Measurements from ENCODE around the gene CNPY1. TPM values are rescaled to one million over a fixed set of nuclear protein-coding genes. Genes with fewer than 3 reads are reported as not detected.

The CNPY1 gene
- total RNA-seq, 1 experiment from 2014 or later: not detected

DNA sequence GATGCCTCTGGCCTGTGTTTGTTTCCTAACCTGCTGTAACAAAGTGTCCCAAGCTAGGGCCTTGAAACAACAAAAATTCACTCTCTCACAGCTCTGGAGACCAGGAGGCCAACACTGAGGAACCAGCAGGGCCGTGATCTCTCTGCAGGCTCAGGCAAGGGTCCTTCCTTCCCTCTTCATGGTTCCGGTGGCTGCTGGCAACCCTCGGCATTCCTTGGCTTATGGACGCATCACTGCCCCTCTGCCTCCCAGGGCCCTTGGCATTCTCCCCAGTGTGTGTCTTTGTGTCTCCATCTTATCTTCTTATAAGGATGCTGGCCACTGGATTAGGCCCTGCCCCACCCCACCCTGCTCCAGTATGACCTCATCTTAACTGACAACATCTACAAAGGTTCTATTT is 17.0 kb downstream of the CNPY1 start:
- TF ChIP-seq SIN3A (IDR thresholded peaks at IDR 0.05; ENCODE audit: borderline replicate concordance, insufficient read depth, low read depth, low read length) (no peak), POLR2AphosphoS5 (IDR thresholded peaks at IDR 0.05; ENCODE audit: low read depth, low read length) (no peak), TCF7L2 (IDR thresholded peaks at IDR 0.05; ENCODE audit: low read depth, low read length) (no peak)
- TF ChIP-seq, protein P1, sequence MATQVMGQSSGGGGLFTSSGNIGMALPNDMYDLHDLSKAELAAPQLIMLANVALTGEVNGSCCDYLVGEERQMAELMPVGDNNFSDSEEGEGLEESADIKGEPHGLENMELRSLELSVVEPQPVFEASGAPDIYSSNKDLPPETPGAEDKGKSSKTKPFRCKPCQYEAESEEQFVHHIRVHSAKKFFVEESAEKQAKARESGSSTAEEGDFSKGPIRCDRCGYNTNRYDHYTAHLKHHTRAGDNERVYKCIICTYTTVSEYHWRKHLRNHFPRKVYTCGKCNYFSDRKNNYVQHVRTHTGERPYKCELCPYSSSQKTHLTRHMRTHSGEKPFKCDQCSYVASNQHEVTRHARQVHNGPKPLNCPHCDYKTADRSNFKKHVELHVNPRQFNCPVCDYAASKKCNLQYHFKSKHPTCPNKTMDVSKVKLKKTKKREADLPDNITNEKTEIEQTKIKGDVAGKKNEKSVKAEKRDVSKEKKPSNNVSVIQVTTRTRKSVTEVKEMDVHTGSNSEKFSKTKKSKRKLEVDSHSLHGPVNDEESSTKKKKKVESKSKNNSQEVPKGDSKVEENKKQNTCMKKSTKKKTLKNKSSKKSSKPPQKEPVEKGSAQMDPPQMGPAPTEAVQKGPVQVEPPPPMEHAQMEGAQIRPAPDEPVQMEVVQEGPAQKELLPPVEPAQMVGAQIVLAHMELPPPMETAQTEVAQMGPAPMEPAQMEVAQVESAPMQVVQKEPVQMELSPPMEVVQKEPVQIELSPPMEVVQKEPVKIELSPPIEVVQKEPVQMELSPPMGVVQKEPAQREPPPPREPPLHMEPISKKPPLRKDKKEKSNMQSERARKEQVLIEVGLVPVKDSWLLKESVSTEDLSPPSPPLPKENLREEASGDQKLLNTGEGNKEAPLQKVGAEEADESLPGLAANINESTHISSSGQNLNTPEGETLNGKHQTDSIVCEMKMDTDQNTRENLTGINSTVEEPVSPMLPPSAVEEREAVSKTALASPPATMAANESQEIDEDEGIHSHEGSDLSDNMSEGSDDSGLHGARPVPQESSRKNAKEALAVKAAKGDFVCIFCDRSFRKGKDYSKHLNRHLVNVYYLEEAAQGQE (IDR thresholded peaks at IDR 0.05; ENCODE audit: insufficient read depth in 1 of 2, low read depth in 2 of 2, low read length in 1 of 2): no peak
- TF ChIP-seq, protein P2, sequence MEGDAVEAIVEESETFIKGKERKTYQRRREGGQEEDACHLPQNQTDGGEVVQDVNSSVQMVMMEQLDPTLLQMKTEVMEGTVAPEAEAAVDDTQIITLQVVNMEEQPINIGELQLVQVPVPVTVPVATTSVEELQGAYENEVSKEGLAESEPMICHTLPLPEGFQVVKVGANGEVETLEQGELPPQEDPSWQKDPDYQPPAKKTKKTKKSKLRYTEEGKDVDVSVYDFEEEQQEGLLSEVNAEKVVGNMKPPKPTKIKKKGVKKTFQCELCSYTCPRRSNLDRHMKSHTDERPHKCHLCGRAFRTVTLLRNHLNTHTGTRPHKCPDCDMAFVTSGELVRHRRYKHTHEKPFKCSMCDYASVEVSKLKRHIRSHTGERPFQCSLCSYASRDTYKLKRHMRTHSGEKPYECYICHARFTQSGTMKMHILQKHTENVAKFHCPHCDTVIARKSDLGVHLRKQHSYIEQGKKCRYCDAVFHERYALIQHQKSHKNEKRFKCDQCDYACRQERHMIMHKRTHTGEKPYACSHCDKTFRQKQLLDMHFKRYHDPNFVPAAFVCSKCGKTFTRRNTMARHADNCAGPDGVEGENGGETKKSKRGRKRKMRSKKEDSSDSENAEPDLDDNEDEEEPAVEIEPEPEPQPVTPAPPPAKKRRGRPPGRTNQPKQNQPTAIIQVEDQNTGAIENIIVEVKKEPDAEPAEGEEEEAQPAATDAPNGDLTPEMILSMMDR (IDR thresholded peaks at IDR 0.05): no peak
- CTCF ChIA-PET: no interaction called here
- no peak for ATAC-seq
- no TSS peak for BruUV-seq (replicated peaks)
- POLR2A ChIA-PET: interaction anchor here (0.7 kb wide), 2 partner anchors 47 to 140 kb away, joined by 6 to 11 read pairs; no protein-coding TSS in a partner anchor
- H3K9me3 ChIP-seq (ENCODE audit: control insufficient read depth, insufficient read depth, low read depth, low read length): no peaks in the 10 kb centered on the region
- peaks cover 16% of the 10 kb centered on the region for H3K27me3 ChIP-seq (ENCODE audit: control insufficient read depth, insufficient read depth, low read length)
- in situ Hi-C loops (cut with HindIII; ENCODE audit: low pct_unique_long_range_greater_than_20kb, low sequenced_read_pairs): no loop called here
- intact Hi-C loops (cut with micrococcal nuclease; ENCODE audit: unreplicated experiment): loop anchor here (10.0 kb wide), 1 partner anchor 145 kb away; no protein-coding TSS in a partner anchor
- H3K4me1 ChIP-seq (ENCODE audit: control insufficient read depth, insufficient read depth, low read length): no peaks in the 10 kb centered on the region
- no peak for DNase-seq (ENCODE audit: low read depth, low spot score)
- no peak overlapping the region for H3K27ac ChIP-seq (ENCODE audit: low read length)
- no peak overlapping the region for H3K4me3 ChIP-seq (ENCODE audit: low read depth in 2 of 2, low read length in 2 of 2)
- H3K36me3 ChIP-seq (ENCODE audit: control insufficient read depth, insufficient read depth, low read length): no peaks in the 10 kb centered on the region

GRCh38 chr7:155527664-155528063 is 18.7 kb downstream of the CNPY1 start:
- Histone ChIP-seq H3K4me3 (ENCODE audit: low read depth in 2 of 2, low read length in 2 of 2) (no peak overlapping the region), H3K9me3 (ENCODE audit: control insufficient read depth, insufficient read depth, low read depth, low read length) (no peaks in the 10 kb centered on the region), H3K4me1 (ENCODE audit: control insufficient read depth, insufficient read depth, low read length) (no peaks in the 10 kb centered on the region), H3K27me3 (ENCODE audit: control insufficient read depth, insufficient read depth, low read length) (peaks cover 13% of the 10 kb centered on the region), H3K27ac (ENCODE audit: low read length) (no peak overlapping the region), H3K36me3 (ENCODE audit: control insufficient read depth, insufficient read depth, low read length) (no peaks in the 10 kb centered on the region)
- in situ Hi-C loops (cut with HindIII; ENCODE audit: low pct_unique_long_range_greater_than_20kb, low sequenced_read_pairs): no loop called here
- DNase-seq (ENCODE audit: low read depth, low spot score) (no peak), ATAC-seq (no peak)
- ChIA-PET POLR2A (no interaction called here), CTCF (interaction anchor here (0.7 kb wide), 1 partner anchor 10 kb away, joined by 3 read pairs; no protein-coding TSS in a partner anchor)
- intact Hi-C loops (cut with micrococcal nuclease; ENCODE audit: unreplicated experiment): loop anchor here (10.0 kb wide), 1 partner anchor 143 kb away; no protein-coding TSS in a partner anchor
- no TSS peak for BruUV-seq (replicated peaks)
- TF ChIP-seq POLR2AphosphoS5 (IDR thresholded peaks at IDR 0.05; ENCODE audit: low read depth, low read length) (no peak), SIN3A (IDR thresholded peaks at IDR 0.05; ENCODE audit: borderline replicate concordance, insufficient read depth, low read depth, low read length) (no peak), TCF7L2 (IDR thresholded peaks at IDR 0.05; ENCODE audit: low read depth, low read length) (no peak)
- TF ChIP-seq, protein P2 (IDR thresholded peaks at IDR 0.05): no peak
- TF ChIP-seq, protein P1 (IDR thresholded peaks at IDR 0.05; ENCODE audit: insufficient read depth in 1 of 2, low read depth in 2 of 2, low read length in 1 of 2): no peak

All from Panc1 (cell line).